ENCODE measurements around the gene ATP6V0A4.

ATP6V0A4 gene

DNA sequence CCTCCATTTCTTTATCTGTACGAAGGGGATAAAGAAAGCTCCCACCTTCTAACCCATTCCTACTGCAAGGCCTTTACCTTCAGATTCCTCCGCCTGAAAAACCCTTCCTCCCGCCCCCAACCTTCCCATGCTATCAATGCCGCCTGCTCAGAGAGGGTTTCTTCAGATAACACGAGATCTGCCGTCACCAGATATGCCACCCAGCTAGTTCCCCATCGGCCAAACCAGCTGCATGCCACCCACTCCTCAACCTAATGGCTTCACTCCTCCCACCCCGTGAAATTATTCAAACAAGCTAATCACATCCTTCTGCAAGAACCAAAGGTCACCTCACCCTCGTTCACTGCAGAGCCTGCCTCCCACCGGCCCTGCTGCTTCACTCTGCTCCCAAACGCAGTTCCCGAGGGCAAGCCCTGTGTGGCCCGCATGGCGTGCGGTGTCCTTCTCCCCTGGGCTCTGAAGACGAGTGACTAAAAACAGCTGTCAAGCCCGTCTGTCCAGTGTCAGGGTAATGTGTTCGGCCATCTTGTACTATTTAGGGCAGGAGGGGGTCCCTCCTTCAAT lies 47.0 kb downstream of the ATP6V0A4 start:
- Histone ChIP-seq H3K36me3 (no peaks in the 10 kb centered on the region), H3K27me3 (no peaks in the 10 kb centered on the region), H3K4me1 (peaks cover 19% of the 10 kb centered on the region), H3K9me3 (no peaks in the 10 kb centered on the region), H3K4me3 (ENCODE audit: low read depth, low read length) (no peak overlapping the region)
- no peak for DNase-seq
- TF ChIP-seq, protein P1, sequence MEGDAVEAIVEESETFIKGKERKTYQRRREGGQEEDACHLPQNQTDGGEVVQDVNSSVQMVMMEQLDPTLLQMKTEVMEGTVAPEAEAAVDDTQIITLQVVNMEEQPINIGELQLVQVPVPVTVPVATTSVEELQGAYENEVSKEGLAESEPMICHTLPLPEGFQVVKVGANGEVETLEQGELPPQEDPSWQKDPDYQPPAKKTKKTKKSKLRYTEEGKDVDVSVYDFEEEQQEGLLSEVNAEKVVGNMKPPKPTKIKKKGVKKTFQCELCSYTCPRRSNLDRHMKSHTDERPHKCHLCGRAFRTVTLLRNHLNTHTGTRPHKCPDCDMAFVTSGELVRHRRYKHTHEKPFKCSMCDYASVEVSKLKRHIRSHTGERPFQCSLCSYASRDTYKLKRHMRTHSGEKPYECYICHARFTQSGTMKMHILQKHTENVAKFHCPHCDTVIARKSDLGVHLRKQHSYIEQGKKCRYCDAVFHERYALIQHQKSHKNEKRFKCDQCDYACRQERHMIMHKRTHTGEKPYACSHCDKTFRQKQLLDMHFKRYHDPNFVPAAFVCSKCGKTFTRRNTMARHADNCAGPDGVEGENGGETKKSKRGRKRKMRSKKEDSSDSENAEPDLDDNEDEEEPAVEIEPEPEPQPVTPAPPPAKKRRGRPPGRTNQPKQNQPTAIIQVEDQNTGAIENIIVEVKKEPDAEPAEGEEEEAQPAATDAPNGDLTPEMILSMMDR (IDR thresholded peaks at IDR 0.05; ENCODE audit: low read depth, low read length), result no peak

DNA sequence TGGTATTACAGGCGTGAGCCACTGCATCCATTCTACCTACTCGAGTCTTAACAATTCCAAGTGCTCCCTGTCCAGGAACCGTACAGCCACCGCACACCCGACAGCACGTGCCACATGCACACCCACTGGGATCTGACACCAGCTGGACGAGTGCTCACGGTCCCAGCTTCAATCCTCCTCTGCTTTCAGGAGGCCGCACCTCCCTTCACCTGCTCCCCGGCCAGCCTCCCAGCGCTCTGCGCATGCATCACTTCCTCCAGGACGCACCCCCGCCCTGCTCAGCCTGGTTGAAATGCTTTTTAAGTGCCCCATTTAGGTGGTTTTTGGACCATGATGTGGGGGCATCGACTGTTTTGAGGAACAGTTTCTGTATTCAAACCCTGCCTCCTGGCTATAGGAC lies 47.5 kb downstream of the ATP6V0A4 start:
- no peak overlapping the region for H3K4me3 ChIP-seq (ENCODE audit: low read depth, low read length)
- TF ChIP-seq, protein P1 (IDR thresholded peaks at IDR 0.05; ENCODE audit: low read depth, low read length), result no peak
- DNase-seq, result no peak
- no peaks in the 10 kb centered on the region for H3K9me3 ChIP-seq
- no peaks in the 10 kb centered on the region for H3K36me3 ChIP-seq
- peaks cover 14% of the 10 kb centered on the region for H3K4me1 ChIP-seq
- H3K27me3 ChIP-seq, result no peaks in the 10 kb centered on the region

- no peak for DNase-seq
- Histone ChIP-seq H3K4me3 (ENCODE audit: low read depth, low read length) (no peak overlapping the region), H3K9me3 (no peaks in the 10 kb centered on the region), H3K4me1 (peaks cover 9% of the 10 kb centered on the region), H3K27me3 (no peaks in the 10 kb centered on the region), H3K36me3 (no peaks in the 10 kb centered on the region)
- TF ChIP-seq, protein P1 (IDR thresholded peaks at IDR 0.05; ENCODE audit: low read depth, low read length), result no peak
These were observed 48.0 kb downstream of the ATP6V0A4 start for GRCh38 chr7:138749960-138750359.

- no peak for DNase-seq
- Histone ChIP-seq H3K9me3 (no peaks in the 10 kb centered on the region), H3K4me3 (ENCODE audit: low read depth, low read length) (no peak overlapping the region), H3K27me3 (no peaks in the 10 kb centered on the region), H3K36me3 (no peaks in the 10 kb centered on the region), H3K4me1 (peaks cover 8% of the 10 kb centered on the region)
- TF ChIP-seq, protein P1 (IDR thresholded peaks at IDR 0.05; ENCODE audit: low read depth, low read length), result no peak
These were observed 49.3 kb downstream of the ATP6V0A4 start for GRCh38 chr7:138748666-138749065.

GRCh38 chr7:138746073-138746472 lies 51.9 kb downstream of the ATP6V0A4 start:
- TF ChIP-seq, protein P1 (IDR thresholded peaks at IDR 0.05; ENCODE audit: low read depth, low read length), result no peak
- DNase-seq, result no peak
- no peaks in the 10 kb centered on the region for H3K9me3 ChIP-seq
- no peak overlapping the region for H3K4me3 ChIP-seq (ENCODE audit: low read depth, low read length)
- H3K27me3 ChIP-seq, result no peaks in the 10 kb centered on the region
- no peaks in the 10 kb centered on the region for H3K4me1 ChIP-seq
- no peaks in the 10 kb centered on the region for H3K36me3 ChIP-seq

- Histone ChIP-seq H3K36me3 (no peaks in the 10 kb centered on the region), H3K27me3 (no peaks in the 10 kb centered on the region), H3K4me3 (ENCODE audit: low read depth, low read length) (no peak overlapping the region), H3K4me1 (no peaks in the 10 kb centered on the region), H3K9me3 (no peaks in the 10 kb centered on the region)
- no peak for DNase-seq
- TF ChIP-seq, protein P1 (IDR thresholded peaks at IDR 0.05; ENCODE audit: low read depth, low read length), result no peak
These were observed 52.8 kb downstream of the ATP6V0A4 start for GRCh38 chr7:138745189-138745588.

All from BE2C (cell line).